Thyroid gland (tissue), 4 donors: ENCODE data around the gene CDH9.

Experiments used
- CTCF ChIP-seq, 6 experiments: fragments of 200-600 bp in 3 of 6; fragments of 450-650 bp in 3 of 6; sonication (generic) in 3 of 6; IDR thresholded peaks; one replicate each; pipeline ENCODE4 v1.5.1; 2016 to 2019; ENCODE audit warnings: antibody characterized with exemption in 6 of 6, mild to moderate bottlenecking in 2 of 6, inconsistent platforms in 1 of 6, moderate library complexity in 1 of 6
- POLR2A ChIP-seq, 2 donors: fragments of 450-650 bp; IDR thresholded peaks; one replicate each; pipeline ENCODE4 v1.6.1; 2017; ENCODE audit warnings: antibody characterized with exemption in 2 of 2, mild to moderate bottlenecking in 2 of 2, moderate library complexity in 1 of 2

DNA sequence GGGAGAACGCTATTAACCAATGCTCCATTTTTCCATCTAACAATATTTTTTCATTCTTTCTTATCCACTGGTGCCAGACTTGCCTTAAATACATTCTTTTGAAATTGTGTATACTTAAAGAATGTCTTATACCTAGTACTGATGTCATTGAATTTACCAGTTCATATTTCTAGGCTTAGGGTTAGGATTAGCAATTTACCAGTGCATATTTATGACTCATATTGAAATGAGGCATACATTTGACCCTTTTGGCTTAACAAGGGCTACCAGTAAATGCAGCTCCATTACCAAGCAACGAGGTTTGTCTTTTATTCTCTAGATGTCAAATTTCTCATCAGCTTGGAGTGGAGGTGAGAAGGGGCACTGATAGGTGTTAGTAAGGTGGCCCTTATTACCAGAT lies 89.5 kb downstream of the CDH9 start:
- TF ChIP-seq POLR2A (IDR thresholded peaks at IDR 0.05) (no peak), CTCF (IDR thresholded peaks at IDR 0.05) (no peak)
